HG02870 (cell line): ENCODE data around the gene EPHX1.
"Not testable (repeated sequence)": the region's sequence is repeated elsewhere in the genome, so short reads cannot be mapped to it uniquely, and the experiment has no call there.

Source experiments
- ATAC-seq: cut with Tn5 transposase; IDR thresholded peaks from one replicate; pipeline ENCODE4 v1.9.1; 2021; ENCODE audit warnings: mild to moderate bottlenecking, moderate library complexity; ENCODE audit not compliant: unreplicated experiment

The EPHX1 gene

GRCh38 chr1:225815526-225816178 is 5.7 kb downstream of the EPHX1 start:
- ATAC-seq = no peak

GRCh38 chr1:225816643-225817538 is 7.0 kb downstream of the EPHX1 start:
- ATAC-seq = no peak

GRCh38 chr1:225817611-225818061 is 7.7 kb downstream of the EPHX1 start:
- ATAC-seq = no peak

- no peak for ATAC-seq
Observed at GRCh38 chr1:225818229-225818628, 8.3 kb downstream of the EPHX1 start.

GRCh38 chr1:225819346-225820192 is 9.6 kb downstream of the EPHX1 start:
- ATAC-seq = no peak

- ATAC-seq = no peak
Observed at GRCh38 chr1:225820522-225821120, 10.7 kb downstream of the EPHX1 start.

GRCh38 chr1:225822655-225823403 is 12.9 kb downstream of the EPHX1 start:
- no peak for ATAC-seq

GRCh38 chr1:225823811-225824261 is 13.9 kb downstream of the EPHX1 start:
- no peak for ATAC-seq

- ATAC-seq = no peak
Observed at GRCh38 chr1:225824533-225824941, 14.6 kb downstream of the EPHX1 start.

- ATAC-seq = no peak
Observed at GRCh38 chr1:225825078-225825477, 15.2 kb downstream of the EPHX1 start.

- ATAC-seq = no peak
Observed at GRCh38 chr1:225825607-225826007, 15.7 kb downstream of the EPHX1 start.

- ATAC-seq = no peak
Observed at GRCh38 chr1:225827076-225827475, 17.2 kb downstream of the EPHX1 start.

GRCh38 chr1:225828706-225829345 is 18.9 kb downstream of the EPHX1 start:
- ATAC-seq = no peak

GRCh38 chr1:225830841-225831240 is 20.9 kb downstream of the EPHX1 start:
- ATAC-seq = no peak

- no peak for ATAC-seq
Observed at GRCh38 chr1:225834417-225835329, 24.7 kb downstream of the EPHX1 start.

- ATAC-seq = no peak
Observed at GRCh38 chr1:225835856-225836255, 25.9 kb downstream of the EPHX1 start.

GRCh38 chr1:225836296-225836695 is 26.4 kb downstream of the EPHX1 start:
- not testable (repeated sequence) for ATAC-seq

- no peak for ATAC-seq
Observed at GRCh38 chr1:225838793-225839192, 28.9 kb downstream of the EPHX1 start.
